ENCODE measurements around the gene EPHA5. TPM values are rescaled to one million over a fixed set of nuclear protein-coding genes. Genes with fewer than 3 reads are reported as not detected.

Gene EPHA5
- total RNA-seq, 1 donor from 2014 or later = 0.94 TPM

- Mint-ChIP-seq H3K4me1 (no peaks in the 10 kb centered on the region), H3K36me3 (no peaks in the 10 kb centered on the region)
- TF ChIP-seq, protein P1, sequence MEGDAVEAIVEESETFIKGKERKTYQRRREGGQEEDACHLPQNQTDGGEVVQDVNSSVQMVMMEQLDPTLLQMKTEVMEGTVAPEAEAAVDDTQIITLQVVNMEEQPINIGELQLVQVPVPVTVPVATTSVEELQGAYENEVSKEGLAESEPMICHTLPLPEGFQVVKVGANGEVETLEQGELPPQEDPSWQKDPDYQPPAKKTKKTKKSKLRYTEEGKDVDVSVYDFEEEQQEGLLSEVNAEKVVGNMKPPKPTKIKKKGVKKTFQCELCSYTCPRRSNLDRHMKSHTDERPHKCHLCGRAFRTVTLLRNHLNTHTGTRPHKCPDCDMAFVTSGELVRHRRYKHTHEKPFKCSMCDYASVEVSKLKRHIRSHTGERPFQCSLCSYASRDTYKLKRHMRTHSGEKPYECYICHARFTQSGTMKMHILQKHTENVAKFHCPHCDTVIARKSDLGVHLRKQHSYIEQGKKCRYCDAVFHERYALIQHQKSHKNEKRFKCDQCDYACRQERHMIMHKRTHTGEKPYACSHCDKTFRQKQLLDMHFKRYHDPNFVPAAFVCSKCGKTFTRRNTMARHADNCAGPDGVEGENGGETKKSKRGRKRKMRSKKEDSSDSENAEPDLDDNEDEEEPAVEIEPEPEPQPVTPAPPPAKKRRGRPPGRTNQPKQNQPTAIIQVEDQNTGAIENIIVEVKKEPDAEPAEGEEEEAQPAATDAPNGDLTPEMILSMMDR (IDR thresholded peaks at IDR 0.05; ENCODE audit: unreplicated experiment) = no peak
These were observed 174.8 kb downstream of the EPHA5 start for GRCh38 chr4:65495439-65495838.

DNA sequence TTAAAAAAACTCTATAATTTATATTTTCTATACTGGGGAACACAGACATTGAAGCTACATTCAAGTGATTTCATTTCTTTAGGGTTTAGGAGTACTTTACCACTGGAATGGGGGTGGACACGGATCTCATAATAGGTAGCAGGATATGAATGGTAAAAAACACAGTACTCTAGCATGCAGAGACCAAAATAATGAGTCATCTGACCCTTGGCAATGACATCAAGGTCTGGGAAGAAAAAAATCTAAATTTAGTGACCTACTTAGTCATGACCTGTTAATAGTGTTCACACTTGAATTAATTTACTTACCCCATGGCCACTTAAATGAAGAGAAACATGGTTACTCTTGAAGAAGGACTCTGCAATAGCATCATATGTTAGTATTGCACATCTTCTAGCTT is 187.9 kb downstream of the EPHA5 start:
- Mint-ChIP-seq H3K27ac (no peak overlapping the region), H3K27me3 (ENCODE audit: low read depth) (no peaks in the 10 kb centered on the region), H3K9me3 (peaks cover 5% of the 10 kb centered on the region), H3K4me1 (no peaks in the 10 kb centered on the region), H3K4me3 (no peak overlapping the region), H3K36me3 (no peaks in the 10 kb centered on the region)
- TF ChIP-seq, protein P1 (IDR thresholded peaks at IDR 0.05; ENCODE audit: unreplicated experiment) = no peak
- DNase-seq (ENCODE audit: low spot score in 2 of 2, unreplicated experiment in 2 of 2) = no peak

More at GRCh38 chr4:65495439-65495838, 174.8 kb downstream of the EPHA5 start:
- H3K9me3 Mint-ChIP-seq = no peaks in the 10 kb centered on the region
- peaks cover 2% of the 10 kb centered on the region for H3K27me3 Mint-ChIP-seq (ENCODE audit: low read depth)
- H3K4me3 Mint-ChIP-seq = no peak overlapping the region
- H3K27ac Mint-ChIP-seq = no peak overlapping the region
- no peak for DNase-seq (ENCODE audit: low spot score in 2 of 2, unreplicated experiment in 2 of 2)

GRCh38 chr4:65472531-65472930 is 197.8 kb downstream of the EPHA5 start:
- DNase-seq (ENCODE audit: low spot score in 2 of 2, unreplicated experiment in 2 of 2) = no peak
- Mint-ChIP-seq H3K27ac (no peak overlapping the region), H3K9me3 (peaks cover 4% of the 10 kb centered on the region), H3K36me3 (no peaks in the 10 kb centered on the region), H3K27me3 (ENCODE audit: low read depth) (no peaks in the 10 kb centered on the region), H3K4me3 (no peak overlapping the region), H3K4me1 (no peaks in the 10 kb centered on the region)
- TF ChIP-seq, protein P1 (IDR thresholded peaks at IDR 0.05; ENCODE audit: unreplicated experiment) = no peak

- no peaks in the 10 kb centered on the region for H3K36me3 Mint-ChIP-seq
- H3K27me3 Mint-ChIP-seq (ENCODE audit: low read depth) = no peaks in the 10 kb centered on the region
- TF ChIP-seq, protein P1 (IDR thresholded peaks at IDR 0.05; ENCODE audit: unreplicated experiment) = no peak
- H3K4me1 Mint-ChIP-seq = peaks cover 3% of the 10 kb centered on the region
- no peak for DNase-seq (ENCODE audit: low spot score in 2 of 2, unreplicated experiment in 2 of 2)
- H3K9me3 Mint-ChIP-seq = peaks cover 6% of the 10 kb centered on the region
- no peak overlapping the region for H3K27ac Mint-ChIP-seq
- no peak overlapping the region for H3K4me3 Mint-ChIP-seq
These were observed 203.1 kb downstream of the EPHA5 start for GRCh38 chr4:65467068-65467680.

DNA sequence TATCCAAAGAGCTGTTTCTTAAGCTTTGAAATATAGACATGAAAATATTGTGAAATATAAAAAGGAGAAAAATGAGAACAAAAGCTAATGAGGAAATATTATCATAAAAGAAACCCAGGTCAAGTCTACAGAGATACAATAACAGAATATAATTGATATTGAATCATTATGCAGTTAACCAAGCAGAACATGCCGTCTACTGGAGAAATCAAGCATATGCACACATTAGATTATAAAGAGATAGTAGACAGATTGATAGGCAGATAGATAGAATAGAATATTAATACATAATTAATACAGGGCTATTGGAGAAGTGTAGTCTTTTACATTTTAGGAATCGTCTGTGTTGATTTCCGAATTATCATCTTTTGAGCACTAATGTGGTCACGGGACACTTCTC is 208.5 kb downstream of the EPHA5 start:
- no peaks in the 10 kb centered on the region for H3K4me1 Mint-ChIP-seq
- TF ChIP-seq, protein P1 (IDR thresholded peaks at IDR 0.05; ENCODE audit: unreplicated experiment) = no peak
- no peak for DNase-seq (ENCODE audit: low spot score in 2 of 2, unreplicated experiment in 2 of 2)
- H3K4me3 Mint-ChIP-seq = no peak overlapping the region
- H3K27me3 Mint-ChIP-seq (ENCODE audit: low read depth) = no peaks in the 10 kb centered on the region
- H3K36me3 Mint-ChIP-seq = no peaks in the 10 kb centered on the region
- H3K27ac Mint-ChIP-seq = no peak overlapping the region
- H3K9me3 Mint-ChIP-seq = peaks cover 6% of the 10 kb centered on the region

- Mint-ChIP-seq H3K4me1 (no peaks in the 10 kb centered on the region), H3K36me3 (no peaks in the 10 kb centered on the region)
- DNase-seq (ENCODE audit: low spot score in 2 of 2, unreplicated experiment in 2 of 2) = no peak
These were observed 213.3 kb downstream of the EPHA5 start for GRCh38 chr4:65457011-65457410.

More at GRCh38 chr4:65457011-65457410, 213.3 kb downstream of the EPHA5 start:
- H3K27me3 Mint-ChIP-seq (ENCODE audit: low read depth) = no peaks in the 10 kb centered on the region
- no peak overlapping the region for H3K27ac Mint-ChIP-seq
- H3K4me3 Mint-ChIP-seq = no peak overlapping the region
- TF ChIP-seq, protein P1 (IDR thresholded peaks at IDR 0.05; ENCODE audit: unreplicated experiment) = no peak
- H3K9me3 Mint-ChIP-seq = no peaks in the 10 kb centered on the region
